Activated CD8-positive, alpha-beta memory T cell treated with anti-CD3 and anti-CD28 coated beads, Interleukin-2, amount 50 U/mL, for 24 hours (primary cell): ENCODE data around the gene SARDH.
"Not testable (repeated sequence)": the region's sequence is repeated elsewhere in the genome, so short reads cannot be mapped to it uniquely, and the experiment has no call there.

Source experiments
- DNase-seq: peaks from one replicate; pipeline ENCODE4 v3.0.0-alpha.2; 2020; ENCODE audit errors: extremely low read depth

SARDH gene

DNA sequence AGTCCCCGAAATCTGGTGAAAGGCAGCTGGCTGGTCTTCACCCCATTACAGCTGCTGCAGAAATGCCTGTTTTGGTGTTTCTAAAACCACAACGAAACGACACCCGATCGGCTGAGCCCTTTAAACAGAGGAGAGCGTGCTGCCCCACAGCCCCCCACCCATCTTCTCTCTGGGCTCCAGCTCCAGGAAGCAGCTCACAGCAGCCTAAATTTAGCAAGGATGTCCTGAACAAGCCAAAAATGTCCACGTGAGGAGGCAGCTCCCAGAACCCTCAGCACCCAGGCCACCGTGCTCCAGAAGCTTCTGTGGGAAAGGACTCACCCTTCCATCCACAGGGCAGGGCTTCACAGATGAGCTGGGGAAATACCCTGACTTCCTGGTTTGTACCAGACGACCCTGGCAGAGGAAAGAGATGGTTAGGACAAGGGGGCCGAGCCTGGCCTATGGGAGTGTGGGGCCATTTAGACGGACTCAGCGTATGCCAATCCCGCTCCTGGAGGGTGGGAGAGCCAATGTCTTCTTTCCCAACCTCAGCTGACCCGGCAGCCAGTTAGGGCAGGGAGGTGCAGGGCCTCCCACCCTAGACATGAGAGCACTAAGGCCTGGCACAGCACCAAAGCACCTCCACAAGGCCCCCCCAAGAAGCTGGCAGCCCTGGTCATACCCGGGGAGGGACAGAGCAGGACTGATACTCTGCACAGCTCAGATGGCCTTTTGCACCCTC lies 39.1 kb upstream of the SARDH start:
- no peak for DNase-seq

DNA sequence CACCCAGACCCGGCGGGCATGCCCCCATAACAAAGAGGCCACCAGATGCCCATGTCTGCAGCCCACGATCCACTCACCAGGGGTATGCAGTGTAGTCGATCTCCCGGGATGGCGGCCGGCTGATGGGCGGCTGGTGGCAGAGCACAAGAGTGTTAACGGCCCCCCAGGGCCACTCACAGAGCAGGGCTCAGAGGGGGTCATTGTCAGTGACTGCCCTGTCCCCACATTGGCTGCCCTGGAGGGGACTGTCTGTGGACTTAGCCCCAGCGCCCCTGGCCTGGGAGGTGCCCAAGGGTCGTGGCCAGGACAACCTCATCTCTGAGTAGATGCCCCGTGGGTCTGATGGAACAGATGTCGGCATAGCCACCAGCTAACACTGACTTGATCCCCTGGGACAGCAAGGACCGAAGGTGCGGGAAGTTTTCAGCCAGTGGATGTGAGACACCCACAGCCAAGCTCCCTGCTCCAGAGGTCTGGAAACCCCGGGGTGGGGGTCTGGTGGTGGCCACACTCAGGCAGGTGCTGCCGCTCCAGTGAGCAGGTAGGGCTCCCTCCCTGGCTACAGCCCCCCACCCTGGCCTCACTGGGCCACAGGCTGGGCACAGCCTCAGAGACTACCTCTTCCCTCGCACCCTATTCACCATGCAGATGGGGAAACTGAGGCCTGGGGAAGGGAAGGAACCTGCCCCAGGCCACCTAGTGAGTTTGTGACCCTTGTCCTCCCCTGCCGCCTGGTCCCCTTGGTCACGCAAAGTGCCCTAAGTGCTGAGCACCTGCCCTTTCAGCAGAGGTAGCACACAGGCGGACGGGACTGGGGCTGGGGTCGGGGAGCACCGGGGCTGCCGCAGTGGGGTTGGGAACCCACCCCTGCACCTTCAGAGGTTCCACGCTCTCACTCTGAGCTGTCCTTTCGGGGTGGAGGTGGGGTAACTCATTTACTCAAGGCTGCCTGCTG lies 38.1 kb upstream of the SARDH start:
- no peak for DNase-seq

DNA sequence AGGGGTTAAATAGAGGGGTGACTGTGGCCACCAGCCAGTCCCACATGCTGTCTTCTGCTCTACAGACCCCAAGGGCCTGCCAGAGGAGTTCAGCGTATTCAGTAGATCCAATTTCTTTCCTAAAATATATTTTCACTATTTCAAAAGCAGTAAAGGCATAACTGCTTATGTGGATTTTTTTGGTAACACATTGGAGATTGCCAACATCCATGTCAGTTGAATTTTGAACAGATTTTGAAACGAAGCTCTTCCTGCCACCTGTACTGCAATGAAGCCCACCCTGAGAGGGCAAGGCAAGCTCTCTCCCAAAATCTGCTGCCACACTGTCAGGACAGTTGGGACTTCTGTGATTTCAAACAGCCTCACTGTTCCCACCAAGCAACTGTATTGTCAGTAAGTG lies 37.1 kb upstream of the SARDH start:
- DNase-seq: no peak

DNA sequence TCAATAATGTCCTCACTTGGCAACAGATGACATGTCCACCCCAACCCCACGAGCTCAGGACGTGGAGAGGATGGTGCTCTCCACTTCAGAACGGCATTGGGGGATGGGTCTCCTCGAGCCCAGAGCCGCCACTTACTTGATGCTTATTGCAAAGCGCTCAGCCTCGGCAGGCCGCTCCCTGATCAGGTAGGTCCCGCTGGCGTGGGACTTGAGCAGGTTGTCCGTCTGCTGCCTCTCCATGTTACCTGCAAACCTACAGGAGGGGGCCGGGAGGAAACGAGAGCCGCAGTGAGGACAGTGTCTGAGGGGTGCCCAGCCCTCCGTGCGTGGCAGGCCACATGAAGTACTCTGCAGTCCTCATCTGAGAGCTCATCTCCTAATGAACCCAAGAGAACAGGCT lies 36.6 kb upstream of the SARDH start:
- no peak for DNase-seq

DNA sequence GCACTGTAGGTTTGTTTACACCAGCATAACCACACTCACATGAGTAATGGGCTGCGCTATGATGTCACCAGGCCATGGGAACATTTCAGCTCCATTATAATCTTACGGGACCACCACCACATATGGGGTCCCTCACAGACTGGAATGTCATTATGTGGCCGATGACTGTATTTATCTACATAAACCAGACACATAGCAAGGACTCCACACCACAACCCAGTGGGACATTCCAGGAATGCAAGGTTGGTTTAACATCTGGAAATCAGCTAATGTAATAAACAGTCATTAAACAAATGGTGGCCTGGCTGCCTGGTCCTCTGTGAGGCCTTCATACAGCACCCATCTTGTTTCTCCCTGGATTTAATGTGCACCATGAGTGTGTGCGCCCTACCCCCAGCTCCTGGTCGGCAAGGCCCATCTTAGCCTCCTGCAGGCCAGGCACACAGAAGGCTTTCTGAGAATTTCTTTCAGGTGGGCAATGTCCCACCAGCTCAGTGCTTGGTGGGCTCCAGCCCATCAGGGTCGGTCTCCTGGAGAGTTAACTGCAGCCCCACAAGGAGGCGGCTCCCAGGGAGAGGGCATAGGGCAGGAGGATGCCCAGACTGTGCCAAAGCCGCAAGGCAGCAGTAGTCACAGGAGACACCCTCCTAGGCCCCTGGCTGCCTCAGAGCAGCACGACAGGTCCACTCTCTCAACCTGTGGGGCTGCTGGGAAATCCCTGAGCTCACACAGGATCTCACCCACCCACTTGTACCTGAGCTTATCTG lies 35.9 kb upstream of the SARDH start:
- DNase-seq: no peak

DNA sequence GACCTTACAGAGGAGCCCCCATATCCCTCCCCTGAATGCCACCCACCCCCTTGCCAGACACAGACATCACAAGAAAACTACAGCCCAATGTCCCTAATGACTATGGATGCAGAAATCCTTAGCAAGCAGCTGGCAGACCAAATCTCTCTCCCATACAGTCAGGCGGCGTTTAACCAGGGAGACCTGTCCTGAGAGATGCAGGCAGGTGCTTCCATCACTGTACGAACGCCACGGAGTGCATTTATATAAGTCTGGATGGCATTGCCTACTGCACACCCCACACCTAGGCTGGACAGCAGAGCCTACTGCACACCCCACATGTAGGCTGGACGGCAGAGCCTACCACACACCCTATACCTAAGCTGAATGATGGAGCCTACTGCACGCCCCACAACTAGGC lies 34.4 kb upstream of the SARDH start:
- DNase-seq: no peak

DNA sequence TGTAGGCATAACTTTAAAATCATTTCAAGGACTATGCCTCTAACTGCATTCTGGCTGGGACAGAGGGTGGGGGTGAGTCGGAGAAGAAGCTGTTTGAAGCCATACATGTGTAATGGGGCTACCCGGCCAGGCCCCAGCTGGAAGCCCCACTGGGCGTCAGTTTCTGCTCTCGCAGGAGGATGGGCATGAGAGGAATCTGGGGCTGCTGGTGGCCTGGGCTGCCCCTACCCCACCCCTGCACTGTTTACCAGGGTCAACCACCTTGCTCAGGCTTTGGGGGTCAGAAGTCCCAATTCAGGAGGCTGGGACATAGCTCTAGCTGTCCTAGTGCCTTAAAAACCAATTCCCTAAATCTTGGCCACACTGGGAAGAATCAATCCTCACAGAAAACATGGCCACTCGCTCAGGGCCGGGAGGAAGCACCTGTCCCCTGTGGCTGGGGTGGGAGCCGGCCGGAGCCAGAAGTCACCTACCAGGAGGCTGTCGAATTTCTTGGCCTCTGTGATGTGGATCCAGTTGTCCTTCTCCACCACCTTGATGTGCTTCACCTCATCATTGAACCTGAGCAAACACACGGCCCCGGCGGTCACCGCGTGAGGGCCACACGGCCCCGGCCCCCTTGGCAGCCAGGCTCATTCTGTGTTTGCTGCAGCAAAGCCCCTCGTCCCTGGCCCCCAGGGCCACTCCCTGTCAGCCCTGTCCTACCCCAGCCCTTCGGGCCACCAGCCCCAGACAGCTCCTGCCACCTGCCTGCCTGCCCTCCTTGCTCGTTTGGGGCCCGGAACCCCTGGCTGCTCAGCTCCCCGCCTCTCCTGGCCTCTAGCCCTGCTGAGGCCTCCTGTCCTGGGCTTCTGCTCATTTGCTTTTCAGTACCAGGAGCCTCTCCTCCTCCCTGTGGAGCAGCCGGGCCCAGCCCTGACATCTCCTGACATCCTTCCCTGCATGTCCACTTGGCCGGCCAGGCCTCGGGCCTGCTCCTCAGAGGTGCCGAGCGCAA lies 33.6 kb upstream of the SARDH start:
- no peak for DNase-seq

DNA sequence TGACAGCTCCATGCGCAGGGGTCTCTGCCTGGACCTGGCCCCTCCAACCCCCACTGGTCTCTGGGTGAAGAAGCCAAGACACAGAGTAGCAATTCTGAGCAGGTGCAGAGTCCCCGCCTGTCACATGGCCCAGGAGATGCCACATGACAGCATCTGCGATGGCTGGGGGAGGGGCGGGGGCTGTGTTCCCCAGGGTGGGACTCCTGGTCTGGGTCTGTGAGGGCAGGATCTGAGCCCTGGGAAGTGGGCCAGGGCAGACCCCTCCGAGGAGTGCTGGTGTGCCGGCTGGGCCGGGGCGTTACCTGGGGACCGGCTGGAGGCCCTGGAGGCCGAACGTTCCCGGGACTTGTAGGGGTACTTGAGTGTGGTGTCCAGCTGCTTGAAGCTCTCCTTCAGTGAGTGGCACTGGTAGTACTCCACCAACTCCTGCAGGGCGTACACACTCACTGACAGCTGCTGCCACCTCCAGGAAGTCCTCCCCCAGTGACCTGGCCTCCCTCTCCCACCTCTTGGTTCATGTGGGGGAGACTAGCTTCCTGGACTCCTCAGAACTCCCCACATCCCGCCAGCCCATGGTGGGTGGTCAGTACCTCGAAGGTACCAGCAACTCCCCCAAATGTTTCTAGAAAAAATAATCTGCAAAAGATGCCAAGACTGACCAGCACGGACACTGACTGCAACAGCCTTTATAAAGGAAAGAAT lies 32.1 kb upstream of the SARDH start:
- no peak for DNase-seq

DNA sequence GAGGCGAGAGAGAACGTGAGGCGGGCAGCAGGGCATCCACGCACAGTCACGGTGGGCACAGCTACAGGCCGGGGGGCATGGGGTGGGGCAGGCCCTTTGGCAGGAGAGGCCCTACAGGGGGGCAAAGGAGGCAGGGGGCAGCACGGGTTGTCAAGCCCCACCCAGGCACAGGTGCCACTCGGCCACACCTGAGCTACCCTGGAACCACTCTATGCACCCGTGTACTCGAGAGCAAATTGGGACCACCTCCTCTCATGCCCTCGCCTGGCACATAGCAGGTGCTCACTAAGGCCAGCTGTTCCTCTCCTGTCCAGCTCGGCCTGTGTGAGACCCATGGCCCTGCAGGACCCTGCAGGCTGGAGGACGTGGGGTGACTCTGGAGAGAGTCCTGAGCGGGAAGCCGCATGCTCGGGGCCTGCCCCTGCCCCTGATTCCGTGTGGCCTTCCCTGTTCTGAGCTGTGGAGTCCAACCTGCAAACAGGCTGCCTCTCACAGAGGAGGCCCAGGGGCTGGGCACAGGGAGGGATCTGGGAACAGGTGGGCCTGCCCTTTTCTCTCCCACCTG lies 31.4 kb upstream of the SARDH start:
- DNase-seq: no peak

DNA sequence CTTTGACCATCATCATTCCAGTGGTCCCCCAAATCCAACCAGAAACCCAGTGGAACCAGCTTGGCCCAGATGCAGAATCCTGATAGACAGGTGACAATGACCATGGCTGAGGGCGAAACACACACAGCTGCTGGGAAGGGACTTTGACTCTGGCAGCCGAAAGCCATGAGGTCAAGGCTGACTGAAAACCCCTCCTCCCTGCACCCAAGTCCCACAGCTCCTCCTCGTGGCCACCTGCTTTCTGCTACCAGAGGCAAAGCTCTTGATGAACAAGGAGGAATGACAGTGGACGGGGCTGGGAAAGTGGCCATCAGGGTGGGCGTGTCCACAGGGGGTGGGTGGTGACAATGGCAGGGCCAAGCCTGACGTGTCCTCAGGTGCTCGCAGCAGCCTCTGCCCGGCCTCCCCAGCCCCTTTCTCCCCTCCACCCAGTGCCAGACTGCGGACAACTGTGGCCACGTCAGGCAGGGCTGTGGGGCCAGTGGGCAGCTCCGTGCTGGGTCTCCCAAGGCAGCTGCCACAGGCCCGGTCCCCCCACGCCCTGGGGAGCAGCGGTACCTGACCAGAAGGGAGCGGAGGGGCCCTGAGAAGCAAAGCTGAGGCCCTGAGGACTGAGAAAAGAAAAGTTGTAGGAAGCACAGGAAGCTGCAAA lies 30.8 kb upstream of the SARDH start:
- DNase-seq: no peak

DNA sequence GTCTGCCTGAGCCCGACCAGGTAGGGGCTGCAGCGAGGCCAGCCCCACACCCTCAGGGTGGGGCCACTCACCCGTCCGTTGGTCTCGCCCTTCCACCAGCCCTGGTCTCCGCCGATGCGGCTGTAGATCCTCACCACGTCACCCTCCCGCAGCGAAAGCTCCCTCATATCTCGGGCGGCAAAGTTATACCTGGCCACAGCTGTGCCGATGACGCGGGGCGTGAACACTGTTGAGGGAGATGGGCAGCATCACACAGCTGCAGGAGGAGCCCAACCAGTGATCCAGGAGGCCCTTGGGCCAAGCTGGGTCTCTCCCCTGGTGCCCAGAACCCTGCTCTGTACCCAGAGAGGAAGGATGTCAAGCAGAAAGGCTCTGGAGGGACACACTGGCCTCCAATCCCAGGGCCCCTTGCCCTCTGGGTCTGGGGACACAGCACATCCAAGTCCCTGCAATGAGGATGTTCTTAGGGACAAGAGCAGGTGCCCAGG lies 30.3 kb upstream of the SARDH start:
- DNase-seq: no peak

DNA sequence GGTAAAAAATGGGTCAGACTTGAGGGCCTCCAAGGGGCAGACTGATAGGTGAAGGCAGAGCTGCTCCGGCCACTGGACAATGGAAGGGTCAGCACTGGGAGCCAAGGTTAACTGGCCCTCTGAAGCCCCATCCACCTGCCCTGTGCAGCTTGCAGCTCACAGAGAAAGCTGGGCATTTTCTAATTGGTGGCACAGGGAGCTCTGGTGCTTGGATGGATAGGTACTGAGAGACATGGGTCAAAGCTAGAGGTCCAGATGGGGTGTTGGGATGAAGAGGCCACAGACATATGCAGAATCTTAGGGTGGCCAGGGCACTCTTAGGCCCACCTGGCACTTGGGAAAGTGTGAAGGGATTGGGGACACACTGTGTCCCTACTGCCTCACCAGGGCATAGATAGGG lies 29.5 kb upstream of the SARDH start:
- DNase-seq: no peak

DNA sequence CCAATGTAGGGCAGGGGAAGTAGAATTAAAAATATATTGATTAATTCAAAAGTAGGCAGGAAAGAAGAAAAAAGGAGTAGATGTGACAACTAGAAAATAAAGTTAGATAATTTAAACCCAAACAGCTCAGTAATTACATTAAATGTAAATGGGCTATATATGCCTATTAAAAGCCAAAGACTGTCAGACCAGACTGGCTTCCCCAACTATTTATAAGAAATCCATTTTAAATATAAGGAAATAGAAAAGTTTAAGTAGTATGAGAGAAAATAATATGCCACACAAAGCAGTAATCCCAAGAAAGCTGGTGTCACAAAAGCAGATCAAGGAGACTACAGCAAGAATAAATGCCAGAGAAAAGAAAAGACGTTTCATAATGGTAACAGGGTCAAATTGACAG lies 28.9 kb upstream of the SARDH start:
- DNase-seq: no peak

DNA sequence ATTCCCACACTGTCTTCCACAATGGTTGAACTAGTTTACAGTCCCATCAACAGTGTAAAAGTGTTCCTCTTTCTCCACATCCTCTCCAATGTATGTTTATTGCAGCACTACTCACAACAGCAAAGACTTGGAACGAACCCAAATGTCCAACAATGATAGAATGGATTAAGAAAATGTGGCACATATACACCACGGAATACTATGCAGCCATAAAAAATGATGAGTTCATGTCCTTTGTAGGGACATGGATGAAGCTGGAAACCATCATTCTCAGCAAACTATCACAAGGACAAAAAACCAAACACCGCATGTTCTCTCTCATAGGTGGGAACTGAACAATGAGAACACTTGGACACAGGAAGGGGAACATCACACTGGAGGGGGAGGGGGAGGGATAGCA lies 28.1 kb upstream of the SARDH start:
- not testable (repeated sequence) for DNase-seq

DNA sequence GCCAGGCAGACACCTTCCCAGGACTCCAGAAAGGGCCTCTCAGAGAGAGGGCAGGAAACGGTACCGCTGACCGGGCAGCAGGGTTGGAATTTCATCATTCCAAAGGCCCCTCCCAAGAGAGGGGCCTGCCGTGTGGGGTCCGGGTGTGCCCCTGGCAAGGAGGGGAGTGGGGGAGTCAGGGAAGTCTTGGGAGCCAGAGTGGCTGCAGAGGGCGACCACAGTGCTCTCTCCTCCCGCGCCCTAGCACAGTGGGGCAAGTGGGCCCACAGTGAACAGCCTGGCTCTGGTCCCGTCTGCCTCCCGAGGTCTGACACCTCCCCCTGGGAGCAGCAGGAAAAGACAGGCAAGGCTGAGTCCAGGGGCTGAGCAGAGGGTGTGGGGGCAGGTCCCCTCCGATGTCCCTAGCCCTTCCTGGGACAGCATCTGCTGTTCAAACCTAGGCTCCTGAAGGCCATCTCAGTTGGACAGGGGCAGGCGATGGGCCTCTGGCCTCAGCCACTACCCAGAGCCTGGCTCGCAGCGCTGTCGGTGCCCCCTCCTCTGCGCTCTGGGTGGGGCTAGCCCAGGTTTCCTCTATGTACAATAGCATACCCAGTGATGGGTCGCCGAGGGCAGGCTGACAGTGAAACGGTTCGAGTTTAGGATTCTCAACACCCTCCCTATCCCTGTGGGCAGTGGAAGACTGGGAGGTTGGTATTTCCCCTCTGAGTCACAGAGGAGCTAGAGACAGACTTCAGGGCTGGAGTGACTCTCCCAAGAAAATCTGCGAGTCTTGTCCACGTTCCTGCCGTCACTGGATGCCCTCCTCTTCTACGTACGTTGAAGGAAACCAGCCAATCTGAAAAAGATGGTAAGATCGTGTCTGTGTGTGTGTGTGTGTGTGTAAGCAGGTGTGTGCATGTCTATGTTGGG lies 25.4 kb upstream of the SARDH start:
- DNase-seq: no peak

DNA sequence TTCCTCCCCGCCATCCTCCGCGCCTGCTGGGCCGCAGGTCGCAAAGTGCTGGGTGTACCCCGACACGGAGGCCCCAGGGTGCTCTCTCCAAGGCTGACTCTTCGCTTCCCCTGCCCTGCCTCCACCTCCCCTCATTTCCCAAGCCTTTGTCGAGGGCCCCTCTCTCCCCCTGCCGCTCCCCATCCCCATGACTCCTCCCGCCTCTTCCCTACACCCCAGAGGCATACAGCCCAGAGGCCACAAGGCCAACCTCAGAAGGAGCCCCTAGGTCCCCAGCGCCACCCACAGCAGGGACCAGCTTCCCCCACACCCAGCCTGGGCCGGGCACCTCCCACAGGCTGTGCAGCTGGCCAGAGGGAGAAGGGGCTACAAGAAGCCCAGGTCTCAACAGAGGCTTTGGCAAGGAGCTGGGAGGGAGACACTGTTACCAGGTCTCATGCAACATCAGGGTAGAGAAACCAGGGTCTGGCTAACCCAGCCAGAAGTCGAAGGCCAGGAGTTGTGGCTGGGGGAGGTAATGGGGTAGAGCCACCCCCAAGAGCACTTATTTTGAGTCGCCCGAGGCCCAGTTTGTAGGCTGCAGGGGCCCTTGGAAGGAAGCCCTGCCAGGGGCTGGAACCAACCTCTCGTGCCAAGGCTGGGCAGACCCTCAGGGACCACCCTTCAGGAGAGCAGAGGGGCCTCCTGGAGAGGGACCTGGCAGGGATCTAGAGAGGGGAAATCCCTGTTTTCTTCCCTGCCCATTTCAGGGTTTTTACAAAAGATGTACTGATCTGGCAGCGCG lies 24.5 kb upstream of the SARDH start:
- DNase-seq: no peak

DNA sequence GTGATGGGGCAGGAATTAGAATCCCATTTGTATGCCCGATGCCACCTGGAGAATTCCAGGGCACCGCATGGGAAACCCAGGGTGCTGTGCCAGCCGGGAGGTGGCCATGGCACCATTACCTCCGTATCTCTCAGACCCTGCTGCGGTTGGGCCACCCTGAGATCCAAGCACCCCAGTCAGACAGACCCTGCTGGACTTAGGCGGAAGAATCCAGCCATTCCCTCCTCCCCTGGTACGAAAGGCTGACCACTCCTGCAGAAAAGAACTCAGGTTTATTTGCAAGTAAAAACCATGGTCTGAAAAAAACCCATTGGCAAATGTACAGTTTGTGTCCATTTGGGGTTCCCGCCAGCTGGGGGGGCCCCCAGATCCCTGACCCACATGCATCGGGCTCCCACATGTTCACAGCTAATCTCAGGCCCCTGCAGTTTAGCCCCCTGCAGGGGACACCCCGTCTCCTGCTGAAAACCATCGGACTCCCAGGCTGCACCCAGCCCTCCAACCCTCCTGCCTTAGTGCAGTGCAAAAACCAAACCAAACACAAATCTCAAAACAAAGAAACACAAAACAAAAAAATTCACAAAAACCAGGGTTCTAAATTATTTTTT lies 23.6 kb upstream of the SARDH start:
- DNase-seq: no peak
